Activated CD4-positive, alpha-beta memory T cell treated with anti-CD3 and anti-CD28 coated beads, Interleukin-2, amount 10 ng/mL, durations not matched to agents 7 days and 5 days (primary cell): ENCODE measurements around the gene BMP3. TPM values are rescaled to one million over a fixed set of nuclear protein-coding genes. Genes with fewer than 3 reads are reported as not detected.

Experiments used
- CTCF ChIA-PET: fragments of 350-600 bp; sonication (Branson Sonifier 250); formaldehyde crosslinking; loops from one replicate; lab custom pipeline; 2021; ENCODE audit warnings: antibody characterized with exemption, inconsistent platforms; lab: Charles Lee
- POLR2A ChIA-PET: fragments of 350-600 bp; sonication (Branson Sonifier 250); formaldehyde crosslinking; loops from one replicate; lab custom pipeline; 2021; ENCODE audit warnings: antibody characterized with exemption; lab: Charles Lee
- DNase-seq: peaks from one replicate; pipeline ENCODE4 v3.0.0-alpha.2; 2020
- H3K27ac Mint-ChIP-seq: one replicate; pipeline ENCODE4 v1.8.0; 2021; ENCODE audit warnings: mild to moderate bottlenecking, mixed read lengths
- H3K27me3 Mint-ChIP-seq: one replicate; pipeline ENCODE4 v1.8.0; 2021; ENCODE audit warnings: mixed read lengths
- H3K36me3 Mint-ChIP-seq: one replicate; pipeline ENCODE4 v1.8.0; 2021; ENCODE audit warnings: low read depth, mixed read lengths
- H3K4me1 Mint-ChIP-seq: one replicate; pipeline ENCODE4 v1.8.0; 2021; ENCODE audit warnings: mixed read lengths
- H3K4me3 Mint-ChIP-seq: one replicate; pipeline ENCODE4 v1.8.0; 2021; ENCODE audit warnings: mild to moderate bottlenecking, mixed read lengths
- H3K9me3 Mint-ChIP-seq: one replicate; pipeline ENCODE4 v1.8.0; 2021; ENCODE audit warnings: mixed read lengths
- total RNA-seq, 2 experiments: library from RNA; stranded (reverse); gene quantifications; one replicate each; pipeline ENCODE4 v1.2.3, GENCODE V29; 2021

The BMP3 gene
- total RNA-seq, 2 experiments from 2014 or later, result not detected

- POLR2A ChIA-PET, result no interaction called here
- H3K36me3 Mint-ChIP-seq, result no peaks in the 10 kb centered on the region
- CTCF ChIA-PET, result interaction anchor here (0.6 kb wide), 1 partner anchor 840 kb away, joined by 4 read pairs; no protein-coding TSS in a partner anchor
- H3K4me3 Mint-ChIP-seq, result no peak overlapping the region
- H3K27me3 Mint-ChIP-seq, result no peaks in the 10 kb centered on the region
- H3K27ac Mint-ChIP-seq, result no peak overlapping the region
- H3K9me3 Mint-ChIP-seq, result no peaks in the 10 kb centered on the region
- no peaks in the 10 kb centered on the region for H3K4me1 Mint-ChIP-seq
- DNase-seq, result no peak
Observed at GRCh38 chr4:81093720-81094401, 63.4 kb downstream of the BMP3 start.

- H3K36me3 Mint-ChIP-seq, result no peaks in the 10 kb centered on the region
- no peaks in the 10 kb centered on the region for H3K9me3 Mint-ChIP-seq
- H3K4me1 Mint-ChIP-seq, result no peaks in the 10 kb centered on the region
- POLR2A ChIA-PET, result no interaction called here
- no peak overlapping the region for H3K4me3 Mint-ChIP-seq
- CTCF ChIA-PET, result no interaction called here
- DNase-seq, result no peak
- no peaks in the 10 kb centered on the region for H3K27me3 Mint-ChIP-seq
- no peak overlapping the region for H3K27ac Mint-ChIP-seq
Observed at GRCh38 chr4:81095389-81095788, 64.9 kb downstream of the BMP3 start.

GRCh38 chr4:81096566-81096965, 66.1 kb downstream of the BMP3 start:
- ChIA-PET CTCF (no interaction called here), POLR2A (no interaction called here)
- no peaks in the 10 kb centered on the region for H3K36me3 Mint-ChIP-seq
- H3K9me3 Mint-ChIP-seq, result no peaks in the 10 kb centered on the region
- H3K27ac Mint-ChIP-seq, result no peak overlapping the region
- no peak for DNase-seq
- H3K27me3 Mint-ChIP-seq, result no peaks in the 10 kb centered on the region
- no peaks in the 10 kb centered on the region for H3K4me1 Mint-ChIP-seq
- no peak overlapping the region for H3K4me3 Mint-ChIP-seq

GRCh38 chr4:81102107-81102506, 71.6 kb downstream of the BMP3 start:
- H3K4me1 Mint-ChIP-seq, result no peaks in the 10 kb centered on the region
- H3K36me3 Mint-ChIP-seq, result no peaks in the 10 kb centered on the region
- ChIA-PET POLR2A (no interaction called here), CTCF (no interaction called here)
- no peak overlapping the region for H3K4me3 Mint-ChIP-seq
- no peak overlapping the region for H3K27ac Mint-ChIP-seq
- DNase-seq, result no peak
- H3K27me3 Mint-ChIP-seq, result no peaks in the 10 kb centered on the region
- H3K9me3 Mint-ChIP-seq, result no peaks in the 10 kb centered on the region

- Mint-ChIP-seq H3K27ac (no peak overlapping the region), H3K27me3 (no peaks in the 10 kb centered on the region), H3K9me3 (no peaks in the 10 kb centered on the region), H3K4me3 (no peak overlapping the region), H3K36me3 (no peaks in the 10 kb centered on the region), H3K4me1 (no peaks in the 10 kb centered on the region)
- ChIA-PET CTCF (no interaction called here), POLR2A (no interaction called here)
- DNase-seq, result no peak
Observed at GRCh38 chr4:81106150-81106549, 75.6 kb downstream of the BMP3 start.

Other genes with a start within 250 kb of the BMP3 start
- under 1 TPM; 0.60 to 0.63 TPM for gene PRKG2, start 184.5 kb downstream of the BMP3 start, total RNA-seq